ENCODE data around the gene MCU.
"Not testable (repeated sequence)": the region's sequence is repeated elsewhere in the genome, so short reads cannot be mapped to it uniquely, and the experiment has no call there.

MCU gene

GRCh38 chr10:72762042-72762441 lies 70.1 kb downstream of the MCU start:
- no peak for DNase-seq (ENCODE audit: low spot score)

- DNase-seq (ENCODE audit: low spot score), result no peak
These were observed 71.3 kb downstream of the MCU start for GRCh38 chr10:72763201-72763600.

GRCh38 chr10:72764151-72764550 lies 72.2 kb downstream of the MCU start:
- no peak for DNase-seq (ENCODE audit: low spot score)

GRCh38 chr10:72765051-72765745 lies 73.3 kb downstream of the MCU start:
- DNase-seq (ENCODE audit: low spot score), result no peak

GRCh38 chr10:72771195-72771594 lies 79.3 kb downstream of the MCU start:
- DNase-seq (ENCODE audit: low spot score), result not testable (repeated sequence)

GRCh38 chr10:72772031-72772430 lies 80.1 kb downstream of the MCU start:
- DNase-seq (ENCODE audit: low spot score), result no peak

- DNase-seq (ENCODE audit: low spot score), result no peak
These were observed 87.9 kb downstream of the MCU start for GRCh38 chr10:72779874-72780273.

- no peak for DNase-seq (ENCODE audit: low spot score)
These were observed 90.8 kb downstream of the MCU start for GRCh38 chr10:72782649-72783330.

GRCh38 chr10:72783410-72783833 lies 91.5 kb downstream of the MCU start:
- DNase-seq (ENCODE audit: low spot score), result no peak

GRCh38 chr10:72784551-72785351 lies 92.8 kb downstream of the MCU start:
- DNase-seq (ENCODE audit: low spot score), result no peak

GRCh38 chr10:72785409-72785808 lies 93.5 kb downstream of the MCU start:
- DNase-seq (ENCODE audit: low spot score), result no peak

- DNase-seq (ENCODE audit: low spot score), result no peak
These were observed 98.5 kb downstream of the MCU start for GRCh38 chr10:72790216-72790990.

- peak; percentile 49 for DNase-seq (ENCODE audit: low spot score)
These were observed 100.3 kb downstream of the MCU start for GRCh38 chr10:72792288-72792687.

- no peak for DNase-seq (ENCODE audit: low spot score)
These were observed 101.8 kb downstream of the MCU start for GRCh38 chr10:72793752-72794151.

GRCh38 chr10:72794260-72794659 lies 102.3 kb downstream of the MCU start:
- DNase-seq (ENCODE audit: low spot score), result no peak

GRCh38 chr10:72796042-72796441 lies 104.1 kb downstream of the MCU start:
- no peak for DNase-seq (ENCODE audit: low spot score)

GRCh38 chr10:72796538-72796937 lies 104.6 kb downstream of the MCU start:
- no peak for DNase-seq (ENCODE audit: low spot score)

- DNase-seq (ENCODE audit: low spot score), result no peak
These were observed 108.2 kb downstream of the MCU start for GRCh38 chr10:72800000-72800740.

- no peak for DNase-seq (ENCODE audit: low spot score)
These were observed 108.8 kb downstream of the MCU start for GRCh38 chr10:72800741-72801092.

- DNase-seq (ENCODE audit: low spot score), result no peak
These were observed 109.4 kb downstream of the MCU start for GRCh38 chr10:72801263-72801868.

- DNase-seq (ENCODE audit: low spot score), result no peak
These were observed 110.4 kb downstream of the MCU start for GRCh38 chr10:72802332-72802731.

Data from kidney capillary endothelial cell (primary cell).